Measurements from ENCODE around the gene TBC1D22A. TPM values are rescaled to one million over a fixed set of nuclear protein-coding genes. Genes with fewer than 3 reads are reported as not detected.
A peak's percentile ranks its signal among the peaks of the same experiment; 100 is the strongest.

The TBC1D22A gene
- polyA plus RNA-seq, 1 donor from 2014 or later = 9.3 TPM

DNA sequence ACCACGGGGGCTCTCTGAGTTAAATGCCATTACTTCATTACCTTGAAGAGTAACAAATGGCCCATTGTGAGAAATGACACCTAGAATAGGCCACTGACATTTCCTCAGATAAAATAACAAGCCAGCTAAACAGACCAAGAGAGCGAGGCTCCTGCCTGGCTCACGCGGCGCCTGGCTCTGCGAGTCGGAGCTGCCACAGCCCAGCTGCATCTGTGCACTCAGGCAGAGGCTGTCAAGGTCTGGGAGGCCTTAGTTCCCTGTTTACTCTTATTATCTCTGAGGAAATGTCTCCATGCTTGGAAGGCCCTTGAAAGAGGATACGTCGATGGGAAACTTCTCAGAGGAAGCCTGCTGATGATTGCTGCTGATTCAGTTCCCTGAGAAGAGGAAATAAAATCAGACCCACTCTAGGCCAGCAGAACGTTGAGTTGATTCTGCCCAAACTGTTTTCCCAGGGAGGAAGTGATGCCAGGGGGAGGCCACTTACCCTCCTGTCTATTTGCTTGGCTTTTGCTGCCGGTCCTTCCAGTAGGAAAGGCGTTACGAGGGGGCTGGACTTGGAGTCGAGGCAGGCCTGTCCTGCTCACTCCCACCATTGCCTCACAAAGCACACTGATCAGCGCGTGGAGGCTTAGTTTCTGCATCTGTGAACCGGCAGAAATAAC lies 208.8 kb downstream of the TBC1D22A start:
- H3K27ac ChIP-seq (ENCODE audit: low read length) = peak overlapping the region; percentile 68

DNA sequence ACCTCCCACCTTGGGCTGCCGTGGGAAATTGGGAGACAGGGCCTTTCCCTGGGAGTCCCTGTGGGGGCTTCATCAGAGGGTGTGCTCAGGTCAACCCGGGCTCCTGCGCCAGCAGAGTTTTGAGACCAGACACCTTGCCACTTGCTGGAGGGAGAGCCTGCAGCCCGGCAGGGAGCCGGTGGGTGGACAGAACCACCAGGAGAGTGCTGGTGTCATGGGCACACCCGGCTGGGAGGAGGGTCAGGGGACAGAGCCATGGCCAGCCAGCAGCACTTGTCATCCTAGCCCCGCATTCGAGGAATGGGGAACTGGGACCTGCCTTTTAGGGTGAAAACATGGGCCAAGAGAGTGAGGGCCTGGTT lies 209.3 kb downstream of the TBC1D22A start:
- Histone ChIP-seq H3K9ac (ENCODE audit: low read length) (peak overlapping the region; percentile 49), H3K27me3 (ENCODE audit: insufficient read depth, low read depth, low read length) (no peaks in the 10 kb centered on the region), H3F3A (ENCODE audit: insufficient read depth, low read length, poor library complexity, severe bottlenecking) (no peaks in the 10 kb centered on the region), H4K20me1 (ENCODE audit: insufficient read depth) (no peaks in the 10 kb centered on the region), H3K9me2 (ENCODE audit: insufficient read depth, low read length) (no peaks in the 10 kb centered on the region), H2AFZ (ENCODE audit: low read depth, low read length) (no peak overlapping the region), H3K36me3 (ENCODE audit: insufficient read depth, low read length) (no peaks in the 10 kb centered on the region), H3K4me3 (ENCODE audit: low read length) (peak overlapping the region; percentile 37), H3K9me3 (ENCODE audit: low read length) (no peaks in the 10 kb centered on the region), H3K4me2 (ENCODE audit: low read length) (no peak overlapping the region), H3K27ac (ENCODE audit: low read length) (peak overlapping the region; percentile 68), H3K79me2 (replicated peaks; ENCODE audit: insufficient read depth, low read length) (no peaks in the 10 kb centered on the region)
- TF ChIP-seq EP300 (conservative IDR thresholded peaks at IDR 0.05; ENCODE audit: poor library complexity, severe bottlenecking) = no peak
- TF ChIP-seq RAD21 (conservative IDR thresholded peaks at IDR 0.05) = no peak
- TF ChIP-seq EZH2 (IDR thresholded peaks at IDR 0.05; ENCODE audit: borderline replicate concordance, insufficient read depth, low read length, poor library complexity, severe bottlenecking) = no peak
- no peak for TF ChIP-seq SMC3 (conservative IDR thresholded peaks at IDR 0.05; ENCODE audit: poor library complexity)
- TF ChIP-seq, protein P1, sequence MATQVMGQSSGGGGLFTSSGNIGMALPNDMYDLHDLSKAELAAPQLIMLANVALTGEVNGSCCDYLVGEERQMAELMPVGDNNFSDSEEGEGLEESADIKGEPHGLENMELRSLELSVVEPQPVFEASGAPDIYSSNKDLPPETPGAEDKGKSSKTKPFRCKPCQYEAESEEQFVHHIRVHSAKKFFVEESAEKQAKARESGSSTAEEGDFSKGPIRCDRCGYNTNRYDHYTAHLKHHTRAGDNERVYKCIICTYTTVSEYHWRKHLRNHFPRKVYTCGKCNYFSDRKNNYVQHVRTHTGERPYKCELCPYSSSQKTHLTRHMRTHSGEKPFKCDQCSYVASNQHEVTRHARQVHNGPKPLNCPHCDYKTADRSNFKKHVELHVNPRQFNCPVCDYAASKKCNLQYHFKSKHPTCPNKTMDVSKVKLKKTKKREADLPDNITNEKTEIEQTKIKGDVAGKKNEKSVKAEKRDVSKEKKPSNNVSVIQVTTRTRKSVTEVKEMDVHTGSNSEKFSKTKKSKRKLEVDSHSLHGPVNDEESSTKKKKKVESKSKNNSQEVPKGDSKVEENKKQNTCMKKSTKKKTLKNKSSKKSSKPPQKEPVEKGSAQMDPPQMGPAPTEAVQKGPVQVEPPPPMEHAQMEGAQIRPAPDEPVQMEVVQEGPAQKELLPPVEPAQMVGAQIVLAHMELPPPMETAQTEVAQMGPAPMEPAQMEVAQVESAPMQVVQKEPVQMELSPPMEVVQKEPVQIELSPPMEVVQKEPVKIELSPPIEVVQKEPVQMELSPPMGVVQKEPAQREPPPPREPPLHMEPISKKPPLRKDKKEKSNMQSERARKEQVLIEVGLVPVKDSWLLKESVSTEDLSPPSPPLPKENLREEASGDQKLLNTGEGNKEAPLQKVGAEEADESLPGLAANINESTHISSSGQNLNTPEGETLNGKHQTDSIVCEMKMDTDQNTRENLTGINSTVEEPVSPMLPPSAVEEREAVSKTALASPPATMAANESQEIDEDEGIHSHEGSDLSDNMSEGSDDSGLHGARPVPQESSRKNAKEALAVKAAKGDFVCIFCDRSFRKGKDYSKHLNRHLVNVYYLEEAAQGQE (IDR thresholded peaks at IDR 0.05; ENCODE audit: borderline replicate concordance) = no peak
- no peak for TF ChIP-seq MXI1 (conservative IDR thresholded peaks at IDR 0.05; ENCODE audit: poor library complexity, severe bottlenecking)
- no peak for TF ChIP-seq TAF1 (IDR thresholded peaks at IDR 0.05; ENCODE audit: low read depth)
- TF ChIP-seq POLR2AphosphoS5 (IDR thresholded peaks at IDR 0.05) = no peak
- TF ChIP-seq, protein P2, sequence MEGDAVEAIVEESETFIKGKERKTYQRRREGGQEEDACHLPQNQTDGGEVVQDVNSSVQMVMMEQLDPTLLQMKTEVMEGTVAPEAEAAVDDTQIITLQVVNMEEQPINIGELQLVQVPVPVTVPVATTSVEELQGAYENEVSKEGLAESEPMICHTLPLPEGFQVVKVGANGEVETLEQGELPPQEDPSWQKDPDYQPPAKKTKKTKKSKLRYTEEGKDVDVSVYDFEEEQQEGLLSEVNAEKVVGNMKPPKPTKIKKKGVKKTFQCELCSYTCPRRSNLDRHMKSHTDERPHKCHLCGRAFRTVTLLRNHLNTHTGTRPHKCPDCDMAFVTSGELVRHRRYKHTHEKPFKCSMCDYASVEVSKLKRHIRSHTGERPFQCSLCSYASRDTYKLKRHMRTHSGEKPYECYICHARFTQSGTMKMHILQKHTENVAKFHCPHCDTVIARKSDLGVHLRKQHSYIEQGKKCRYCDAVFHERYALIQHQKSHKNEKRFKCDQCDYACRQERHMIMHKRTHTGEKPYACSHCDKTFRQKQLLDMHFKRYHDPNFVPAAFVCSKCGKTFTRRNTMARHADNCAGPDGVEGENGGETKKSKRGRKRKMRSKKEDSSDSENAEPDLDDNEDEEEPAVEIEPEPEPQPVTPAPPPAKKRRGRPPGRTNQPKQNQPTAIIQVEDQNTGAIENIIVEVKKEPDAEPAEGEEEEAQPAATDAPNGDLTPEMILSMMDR (IDR thresholded peaks at IDR 0.05; ENCODE audit: poor library complexity, severe bottlenecking) = no peak

More for the DNA sequence above, 208.8 kb downstream of the TBC1D22A start:
- H3F3A ChIP-seq (ENCODE audit: insufficient read depth, low read length, poor library complexity, severe bottlenecking) = no peaks in the 10 kb centered on the region
- H3K27me3 ChIP-seq (ENCODE audit: insufficient read depth, low read depth, low read length) = no peaks in the 10 kb centered on the region
- no peaks in the 10 kb centered on the region for H3K79me2 ChIP-seq (replicated peaks; ENCODE audit: insufficient read depth, low read length)
- TF ChIP-seq POLR2AphosphoS5 (IDR thresholded peaks at IDR 0.05) (peak; percentile 61), SMC3 (conservative IDR thresholded peaks at IDR 0.05; ENCODE audit: poor library complexity) (peak; percentile 32), EP300 (conservative IDR thresholded peaks at IDR 0.05; ENCODE audit: poor library complexity, severe bottlenecking) (peak; percentile 80), EZH2 (IDR thresholded peaks at IDR 0.05; ENCODE audit: borderline replicate concordance, insufficient read depth, low read length, poor library complexity, severe bottlenecking) (no peak), RAD21 (conservative IDR thresholded peaks at IDR 0.05) (peak; percentile 46)
- TF ChIP-seq, protein P1 (IDR thresholded peaks at IDR 0.05; ENCODE audit: borderline replicate concordance) = peak; percentile 74
- TF ChIP-seq, protein P2 (IDR thresholded peaks at IDR 0.05; ENCODE audit: poor library complexity, severe bottlenecking) = no peak
- no peaks in the 10 kb centered on the region for H3K9me2 ChIP-seq (ENCODE audit: insufficient read depth, low read length)
- no peak overlapping the region for H3K4me2 ChIP-seq (ENCODE audit: low read length)
- H3K4me3 ChIP-seq (ENCODE audit: low read length) = peak overlapping the region; percentile 37
- peak overlapping the region; percentile 49 for H3K9ac ChIP-seq (ENCODE audit: low read length)
- H4K20me1 ChIP-seq (ENCODE audit: insufficient read depth) = no peaks in the 10 kb centered on the region
- no peaks in the 10 kb centered on the region for H3K9me3 ChIP-seq (ENCODE audit: low read length)
- no peak overlapping the region for H2AFZ ChIP-seq (ENCODE audit: low read depth, low read length)
- H3K36me3 ChIP-seq (ENCODE audit: insufficient read depth, low read length) = no peaks in the 10 kb centered on the region
